K562 (cell line): ENCODE results near the gene TCAP. TPM values are rescaled to one million over a fixed set of nuclear protein-coding genes. Genes with fewer than 3 reads are reported as not detected.

Experiments
- BRD9 ChIP-seq: fragments of 450-650 bp; IDR thresholded peaks from 2 replicates; pipeline ENCODE4 v1.6.1; 2018; ENCODE audit warnings: low read depth; ENCODE audit not compliant: partially characterized antibody
- ETV1 ChIP-seq: fragments of 450-650 bp; conservative IDR thresholded peaks from 2 replicates; pipeline ENCODE4 v1.6.1; 2016; ENCODE audit warnings: missing genetic modification characterization, control low read depth, low read depth, missing compliant biosample characterization
- EZH2 ChIP-seq: IDR thresholded peaks from 2 replicates; pipeline ENCODE4 v1.6.1; 2012; ENCODE audit warnings: low read depth, mild to moderate bottlenecking, inconsistent platforms, low read length, borderline replicate concordance
- GTF2E2 ChIP-seq: fragments of 200-800 bp; sonication (Bioruptor generic); IDR thresholded peaks from 2 replicates; pipeline ENCODE4 v1.6.1; 2016; ENCODE audit warnings: missing genetic modification characterization, missing compliant biosample characterization
- HDAC2 ChIP-seq: fragments of 450-650 bp; IDR thresholded peaks from 2 replicates; pipeline ENCODE4 v1.6.1; 2016; ENCODE audit warnings: mild to moderate bottlenecking
- HNRNPK ChIP-seq: fragments of 200-400 bp; formaldehyde crosslinking; IDR thresholded peaks from one replicate; pipeline ENCODE4 v1.6.1; 2018; ENCODE audit warnings: mild to moderate bottlenecking, low read depth, low read length; ENCODE audit not compliant: poor library complexity, severe bottlenecking
- ILF3 ChIP-seq: fragments of 450-650 bp; IDR thresholded peaks from 2 replicates; pipeline ENCODE4 v1.6.1; 2018; ENCODE audit warnings: antibody characterized with exemption, mild to moderate bottlenecking, moderate library complexity, borderline replicate concordance
- MAZ ChIP-seq, 2 experiments: fragments of 450-650 bp in 1 of 2; sonication (generic) in 1 of 2; formaldehyde crosslinking; IDR thresholded peaks in 1 of 2; conservative IDR thresholded peaks in 1 of 2; 2 replicates each; pipeline versions ENCODE4 v1.4.0 to v1.5.0; 2020; ENCODE audit warnings: mild to moderate bottlenecking in 1 of 2, missing genetic modification reagents in 1 of 2
- MXI1 ChIP-seq: IDR thresholded peaks from 2 replicates; pipeline ENCODE4 v1.6.1; 2011; ENCODE audit warnings: low read depth, mild to moderate bottlenecking, improper control_type of control experiment, low read length
- NCOA6 ChIP-seq: fragments of 450-650 bp; IDR thresholded peaks from 2 replicates; pipeline ENCODE4 v1.6.1; 2017; ENCODE audit warnings: mild to moderate bottlenecking
- SMAD4 ChIP-seq: fragments of 250-450 bp; sonication (Bioruptor Pico); conservative IDR thresholded peaks from 2 replicates; pipeline ENCODE4 v1.8.0; 2021; ENCODE audit warnings: inconsistent platforms, mild to moderate bottlenecking, moderate library complexity
- TRIM24 ChIP-seq, 2 experiments: fragments of 450-650 bp; IDR thresholded peaks; 2 replicates each; pipeline ENCODE4 v1.6.1; 2016
- ZBED1 ChIP-seq: IDR thresholded peaks from 2 replicates; pipeline ENCODE4 v1.6.1; 2014
- ZNF76 ChIP-seq: fragments of 250-450 bp; sonication (Bioruptor Pico); IDR thresholded peaks from 2 replicates; pipeline ENCODE4 v1.4.0; 2020; ENCODE audit warnings: mild to moderate bottlenecking, moderate library complexity, borderline replicate concordance
- polyA plus RNA-seq, 8 experiments: library from polyadenylated mRNA; depleted of rRNA in 4 of 8; stranded (reverse) in 5 of 8; unstranded in 3 of 8; fragments of >200 nt; fragmentation: Nextera tagmentation in 2 of 8; fragmentation: Illumina TruSeq in 1 of 8; extraction: Ambion mirVana in 2 of 8; extraction: Trizol in 1 of 8; gene quantifications; 2 replicates each; pipeline versions ENCODE4 v1.2.1 to v1.2.3, GENCODE V29; 2011 to 2014; ENCODE audit warnings: inconsistent platforms in 1 of 8, missing spikeins in 1 of 8
- total RNA-seq, 7 experiments: library from RNA; depleted of rRNA in 6 of 7; stranded (reverse); fragments of >200 nt in 6 of 7; fragmentation: Illumina TruSeq in 2 of 7; extraction: Trizol in 2 of 7; gene quantifications; 2 replicates each; pipeline versions ENCODE4 v1.2.1 to v1.2.3, GENCODE V29; 2011 to 2021; ENCODE audit warnings: low replicate concordance in 1 of 7
- TF ChIP-seq, protein P1 (sequence below): sonication (generic); formaldehyde crosslinking; IDR thresholded peaks from 2 replicates; pipeline ENCODE4 v1.8.0; 2022; ENCODE audit warnings: missing genetic modification reagents, mild to moderate bottlenecking, moderate library complexity, borderline replicate concordance
- TF ChIP-seq, protein P2 (sequence below): fragments of 450-650 bp; IDR thresholded peaks from 2 replicates; pipeline ENCODE4 v1.6.1; 2016
- TF ChIP-seq, protein P3 (sequence below): conservative IDR thresholded peaks from 2 replicates; pipeline ENCODE4 v1.6.1; 2011; ENCODE audit warnings: low read depth, mild to moderate bottlenecking, low read length; ENCODE audit not compliant: control insufficient read depth
- TF ChIP-seq, protein P4 (sequence below), 3 experiments: IDR thresholded peaks in 2 of 3; conservative IDR thresholded peaks in 1 of 3; 2 replicates each; pipeline ENCODE4 v1.5.1; 2011 to 2012; ENCODE audit warnings: low read length in 3 of 3, mild to moderate bottlenecking in 3 of 3, control low read depth in 2 of 3, improper control_type of control experiment in 1 of 3, inconsistent platforms in 1 of 3, low read depth in 1 of 3, mixed read lengths in 1 of 3, moderate library complexity in 1 of 3; ENCODE audit not compliant: insufficient read depth in 2 of 3
- TF ChIP-seq, protein P5 (sequence below): sonication (generic); formaldehyde crosslinking; IDR thresholded peaks from 2 replicates; pipeline ENCODE4 v1.4.0; 2020; ENCODE audit warnings: mild to moderate bottlenecking, missing genetic modification reagents

TCAP gene
- total and polyA plus RNA-seq, 9 of the 15 experiments (the other 6 are each of a cell fraction or from before 2014, with no cell fraction given): 0.33 to 1.4 (median 0.82) TPM; not detected in 2

DNA sequence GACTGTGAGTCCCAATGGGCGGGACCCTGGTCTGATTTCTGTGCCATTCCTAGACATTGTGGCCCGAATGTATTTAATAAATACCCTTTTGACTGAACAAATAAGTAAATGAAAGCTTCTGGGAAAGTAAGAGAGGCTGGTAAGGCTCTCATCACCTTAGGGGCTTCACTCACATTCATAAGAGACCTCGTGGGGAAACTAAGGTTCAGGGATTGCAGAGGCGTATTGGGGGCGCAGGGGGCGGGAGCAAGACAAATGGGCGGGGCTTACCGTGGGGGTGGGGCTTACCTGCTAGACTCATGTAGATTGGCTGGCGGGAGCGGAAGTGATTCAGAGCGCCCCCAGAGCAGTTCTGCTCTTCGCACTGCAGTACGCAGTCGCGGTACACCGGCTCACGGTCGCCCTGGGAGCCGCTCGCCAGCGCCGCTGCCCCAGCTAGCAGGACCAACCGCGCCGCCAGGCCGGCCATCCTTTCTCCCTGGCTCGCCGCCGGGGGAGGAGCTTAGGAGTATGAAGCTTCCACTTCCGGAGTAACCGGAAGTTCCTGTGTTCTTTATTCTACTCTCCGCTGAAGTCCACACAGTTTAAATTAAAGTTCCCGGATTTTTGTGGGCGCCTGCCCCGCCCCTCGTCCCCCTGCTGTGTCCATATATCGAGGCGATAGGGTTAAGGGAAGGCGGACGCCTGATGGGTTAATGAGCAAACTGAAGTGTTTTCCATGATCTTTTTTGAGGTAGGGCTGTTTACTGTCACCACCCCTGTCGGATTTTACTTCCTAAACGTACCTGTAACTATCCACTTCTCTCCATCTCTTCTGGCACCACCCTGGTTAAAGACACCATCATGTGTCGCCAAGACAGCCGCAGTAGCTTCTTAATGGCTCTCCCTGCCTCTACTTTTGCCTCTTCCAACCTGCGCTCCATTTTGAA lies 22.7 kb downstream of the TCAP start, which contains the start of gene PGAP3 (continued):
- TF ChIP-seq HDAC2 (0 out of 2 replicates have a peak, but pooled peaks have one; percentile 18), GTF2E2 (tag) (no peak), BRD9 (peak; percentile 45), ZBED1 (0 out of 2 replicates have a peak, but pooled peaks have one; percentile 43), EZH2 (no peak), ZNF76 (no peak), NCOA6 (no peak), ETV1 (tag) (peak; percentile 84), SMAD4 (CRISPR knock-in tag) (peak; percentile 59), MXI1 (0 out of 2 replicates have a peak, but pooled peaks have one; percentile 36), ILF3 (no peak), HNRNPK (no peak), TRIM24 (IDR thresholded peaks at IDR 0.05) (peak in 1 of 2 experiments; percentile 89; a peak in 2 of 4 replicates), MAZ (CRISPR knock-in tag; conservative IDR thresholded peaks at IDR 0.05 in 1 of 2, IDR thresholded peaks at IDR 0.05 in 1 of 2) (peak; percentile 45 to 82)
- TF ChIP-seq, protein P1, sequence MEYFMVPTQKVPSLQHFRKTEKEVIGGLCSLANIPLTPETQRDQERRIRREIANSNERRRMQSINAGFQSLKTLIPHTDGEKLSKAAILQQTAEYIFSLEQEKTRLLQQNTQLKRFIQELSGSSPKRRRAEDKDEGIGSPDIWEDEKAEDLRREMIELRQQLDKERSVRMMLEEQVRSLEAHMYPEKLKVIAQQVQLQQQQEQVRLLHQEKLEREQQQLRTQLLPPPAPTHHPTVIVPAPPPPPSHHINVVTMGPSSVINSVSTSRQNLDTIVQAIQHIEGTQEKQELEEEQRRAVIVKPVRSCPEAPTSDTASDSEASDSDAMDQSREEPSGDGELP (CRISPR knock-in tag): peak; percentile 40; the same call in 1 of the 2 replicates
- TF ChIP-seq, protein P2, sequence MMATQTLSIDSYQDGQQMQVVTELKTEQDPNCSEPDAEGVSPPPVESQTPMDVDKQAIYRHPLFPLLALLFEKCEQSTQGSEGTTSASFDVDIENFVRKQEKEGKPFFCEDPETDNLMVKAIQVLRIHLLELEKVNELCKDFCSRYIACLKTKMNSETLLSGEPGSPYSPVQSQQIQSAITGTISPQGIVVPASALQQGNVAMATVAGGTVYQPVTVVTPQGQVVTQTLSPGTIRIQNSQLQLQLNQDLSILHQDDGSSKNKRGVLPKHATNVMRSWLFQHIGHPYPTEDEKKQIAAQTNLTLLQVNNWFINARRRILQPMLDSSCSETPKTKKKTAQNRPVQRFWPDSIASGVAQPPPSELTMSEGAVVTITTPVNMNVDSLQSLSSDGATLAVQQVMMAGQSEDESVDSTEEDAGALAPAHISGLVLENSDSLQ: peak; percentile 57
- TF ChIP-seq, protein P3, sequence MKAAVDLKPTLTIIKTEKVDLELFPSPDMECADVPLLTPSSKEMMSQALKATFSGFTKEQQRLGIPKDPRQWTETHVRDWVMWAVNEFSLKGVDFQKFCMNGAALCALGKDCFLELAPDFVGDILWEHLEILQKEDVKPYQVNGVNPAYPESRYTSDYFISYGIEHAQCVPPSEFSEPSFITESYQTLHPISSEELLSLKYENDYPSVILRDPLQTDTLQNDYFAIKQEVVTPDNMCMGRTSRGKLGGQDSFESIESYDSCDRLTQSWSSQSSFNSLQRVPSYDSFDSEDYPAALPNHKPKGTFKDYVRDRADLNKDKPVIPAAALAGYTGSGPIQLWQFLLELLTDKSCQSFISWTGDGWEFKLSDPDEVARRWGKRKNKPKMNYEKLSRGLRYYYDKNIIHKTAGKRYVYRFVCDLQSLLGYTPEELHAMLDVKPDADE: peak; percentile 35; the same call in 1 of the 2 replicates
- TF ChIP-seq, protein P4, sequence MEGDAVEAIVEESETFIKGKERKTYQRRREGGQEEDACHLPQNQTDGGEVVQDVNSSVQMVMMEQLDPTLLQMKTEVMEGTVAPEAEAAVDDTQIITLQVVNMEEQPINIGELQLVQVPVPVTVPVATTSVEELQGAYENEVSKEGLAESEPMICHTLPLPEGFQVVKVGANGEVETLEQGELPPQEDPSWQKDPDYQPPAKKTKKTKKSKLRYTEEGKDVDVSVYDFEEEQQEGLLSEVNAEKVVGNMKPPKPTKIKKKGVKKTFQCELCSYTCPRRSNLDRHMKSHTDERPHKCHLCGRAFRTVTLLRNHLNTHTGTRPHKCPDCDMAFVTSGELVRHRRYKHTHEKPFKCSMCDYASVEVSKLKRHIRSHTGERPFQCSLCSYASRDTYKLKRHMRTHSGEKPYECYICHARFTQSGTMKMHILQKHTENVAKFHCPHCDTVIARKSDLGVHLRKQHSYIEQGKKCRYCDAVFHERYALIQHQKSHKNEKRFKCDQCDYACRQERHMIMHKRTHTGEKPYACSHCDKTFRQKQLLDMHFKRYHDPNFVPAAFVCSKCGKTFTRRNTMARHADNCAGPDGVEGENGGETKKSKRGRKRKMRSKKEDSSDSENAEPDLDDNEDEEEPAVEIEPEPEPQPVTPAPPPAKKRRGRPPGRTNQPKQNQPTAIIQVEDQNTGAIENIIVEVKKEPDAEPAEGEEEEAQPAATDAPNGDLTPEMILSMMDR (IDR thresholded peaks at IDR 0.05 in 2 of 3, conservative IDR thresholded peaks at IDR 0.05 in 1 of 3; ENCODE audit: insufficient read depth in 2 of 3, low read depth in 1 of 3, low read length in 3 of 3): peak in 1 of 3 experiments; percentile 31; a peak in 2 of 6 replicates
- TF ChIP-seq, protein P5, sequence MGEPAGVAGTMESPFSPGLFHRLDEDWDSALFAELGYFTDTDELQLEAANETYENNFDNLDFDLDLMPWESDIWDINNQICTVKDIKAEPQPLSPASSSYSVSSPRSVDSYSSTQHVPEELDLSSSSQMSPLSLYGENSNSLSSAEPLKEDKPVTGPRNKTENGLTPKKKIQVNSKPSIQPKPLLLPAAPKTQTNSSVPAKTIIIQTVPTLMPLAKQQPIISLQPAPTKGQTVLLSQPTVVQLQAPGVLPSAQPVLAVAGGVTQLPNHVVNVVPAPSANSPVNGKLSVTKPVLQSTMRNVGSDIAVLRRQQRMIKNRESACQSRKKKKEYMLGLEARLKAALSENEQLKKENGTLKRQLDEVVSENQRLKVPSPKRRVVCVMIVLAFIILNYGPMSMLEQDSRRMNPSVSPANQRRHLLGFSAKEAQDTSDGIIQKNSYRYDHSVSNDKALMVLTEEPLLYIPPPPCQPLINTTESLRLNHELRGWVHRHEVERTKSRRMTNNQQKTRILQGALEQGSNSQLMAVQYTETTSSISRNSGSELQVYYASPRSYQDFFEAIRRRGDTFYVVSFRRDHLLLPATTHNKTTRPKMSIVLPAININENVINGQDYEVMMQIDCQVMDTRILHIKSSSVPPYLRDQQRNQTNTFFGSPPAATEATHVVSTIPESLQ (CRISPR knock-in tag): no peak
